Amniotic stem cell (primary cell): ENCODE results near the gene DOCK9.

Experiments used
- DNase-seq: peaks from one replicate; lab custom pipeline; 2025; lab: John Stamatoyannopoulos, UW

Gene DOCK9

DNA sequence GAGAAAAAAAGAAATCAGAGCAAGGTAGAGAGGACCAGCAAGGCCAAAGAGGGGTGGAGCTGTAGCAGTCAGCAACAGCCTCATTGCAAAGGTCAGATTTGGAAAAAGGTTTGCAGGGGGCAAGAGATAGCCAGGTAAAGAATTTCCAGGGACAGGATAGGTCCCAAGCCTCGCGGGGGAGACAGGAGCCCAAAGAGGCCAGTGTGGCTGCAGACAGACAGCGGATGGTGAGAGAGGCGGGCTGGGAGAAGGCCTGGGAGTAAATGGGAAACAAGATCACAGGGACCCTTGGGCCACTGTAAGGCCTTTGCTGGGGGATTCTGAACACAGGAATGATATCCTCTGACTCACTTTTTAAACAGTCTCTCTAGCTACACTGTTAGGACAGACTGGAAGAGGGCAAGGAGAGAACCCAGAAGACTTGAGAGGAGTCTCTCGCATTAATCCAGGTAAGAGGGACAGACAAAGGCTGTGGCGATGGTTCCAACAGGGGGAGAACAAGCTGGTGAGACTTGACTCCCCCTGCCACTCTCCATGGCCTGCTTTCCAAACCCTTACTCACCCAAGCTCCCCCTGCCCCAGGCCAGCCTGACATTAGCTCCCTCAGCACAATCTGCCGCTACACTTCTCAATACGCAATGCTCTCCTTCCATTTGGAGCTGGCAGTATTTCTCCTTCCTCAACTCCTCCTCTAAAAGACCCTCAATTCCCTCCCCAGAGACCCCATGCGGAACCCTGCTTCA lies 31.8 kb downstream of the DOCK9 start:
- no peak for DNase-seq

DNA sequence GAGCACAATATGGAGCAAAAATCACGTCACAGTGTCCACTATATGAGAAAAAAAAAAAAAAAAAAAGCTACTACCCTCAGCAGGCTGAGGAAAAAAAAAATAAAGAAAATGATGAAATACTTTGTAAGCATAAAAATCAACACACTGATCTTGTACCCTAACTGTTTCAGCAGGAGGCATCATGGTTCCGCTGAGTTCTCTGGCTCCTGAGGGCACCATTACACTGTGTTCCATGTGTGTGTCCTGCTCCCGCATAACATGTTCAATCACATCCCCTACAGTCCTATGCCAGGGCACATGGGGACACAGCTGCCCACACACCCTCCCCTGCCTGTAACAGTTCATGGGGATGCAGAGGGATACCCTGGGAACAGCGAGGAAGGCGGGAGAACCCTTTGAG lies 33.5 kb downstream of the DOCK9 start:
- DNase-seq, result no peak

DNA sequence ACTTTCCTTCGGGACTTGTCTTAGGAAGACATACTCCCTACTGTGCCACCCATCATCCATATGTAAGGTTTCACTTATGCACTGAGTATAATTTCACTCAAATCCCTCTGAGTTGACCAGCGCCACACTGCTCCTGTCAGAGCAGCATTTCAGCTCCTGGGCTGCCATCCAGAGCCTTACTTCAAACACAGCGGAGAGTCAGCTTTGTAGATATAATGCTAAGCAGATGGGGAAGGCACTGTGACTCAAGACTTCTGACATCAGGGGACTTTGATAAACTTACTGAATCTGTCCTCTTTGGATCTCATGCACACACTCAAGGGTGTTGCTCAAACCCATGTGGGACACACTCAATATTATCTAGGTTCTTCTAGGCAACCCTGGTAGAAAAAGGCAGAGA lies 34.9 kb downstream of the DOCK9 start:
- no peak for DNase-seq

DNA sequence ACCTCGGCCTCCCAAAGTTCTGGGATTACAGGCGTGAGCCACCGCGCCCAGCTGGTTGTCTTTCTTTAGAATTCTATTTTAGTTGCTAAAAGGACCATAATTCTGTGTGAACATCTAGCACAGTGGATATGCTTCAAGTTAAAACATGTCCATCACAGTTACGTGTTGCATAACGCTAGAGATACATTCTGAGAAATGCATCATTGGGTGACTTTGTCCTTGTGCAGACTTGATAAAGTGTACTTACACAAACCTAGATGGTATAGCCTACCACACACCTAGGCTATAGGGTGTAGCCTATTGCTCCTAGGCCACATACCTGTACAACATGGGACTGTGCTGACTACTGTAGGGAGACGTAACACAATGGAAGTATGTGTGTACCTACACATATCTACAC lies 35.4 kb downstream of the DOCK9 start:
- DNase-seq, result no peak

DNA sequence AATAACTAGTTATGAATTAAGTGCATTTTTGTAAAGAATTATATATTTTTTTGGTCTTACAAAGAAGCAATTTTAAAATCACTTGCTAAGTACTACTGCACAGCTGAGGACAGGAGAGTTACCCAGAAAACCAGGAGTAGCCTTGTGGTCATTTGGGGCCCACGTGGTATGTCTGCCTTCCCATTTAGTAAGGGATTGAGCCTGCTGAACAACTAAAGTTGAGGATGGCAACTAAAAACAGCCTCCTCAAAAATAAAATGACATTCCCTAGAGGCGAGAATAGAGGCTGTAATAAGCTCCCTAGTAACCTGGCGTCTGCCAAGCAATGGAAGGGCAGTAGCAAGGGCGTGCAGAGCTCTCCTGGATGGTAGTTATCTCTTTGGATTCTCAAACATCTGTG lies 36.3 kb downstream of the DOCK9 start:
- DNase-seq, result no peak

DNA sequence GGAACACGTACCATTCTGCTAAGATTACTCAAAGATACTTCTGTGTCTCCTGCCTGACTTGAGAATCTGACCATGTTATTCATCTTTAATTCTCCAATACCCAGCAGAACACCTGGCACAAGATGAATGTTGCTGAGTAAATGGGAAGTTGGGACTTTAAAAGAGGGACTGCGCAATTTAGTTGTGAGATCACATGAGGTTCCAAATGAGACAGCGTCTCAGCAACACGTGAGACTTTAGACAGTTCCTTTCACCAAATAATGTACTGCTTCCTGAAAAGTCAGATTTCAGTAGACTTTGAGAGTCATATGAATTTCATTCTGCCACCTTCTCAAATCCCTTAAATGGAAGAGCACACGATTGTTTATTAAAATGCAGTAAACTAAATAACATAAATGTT lies 36.7 kb downstream of the DOCK9 start:
- DNase-seq, result no peak

DNA sequence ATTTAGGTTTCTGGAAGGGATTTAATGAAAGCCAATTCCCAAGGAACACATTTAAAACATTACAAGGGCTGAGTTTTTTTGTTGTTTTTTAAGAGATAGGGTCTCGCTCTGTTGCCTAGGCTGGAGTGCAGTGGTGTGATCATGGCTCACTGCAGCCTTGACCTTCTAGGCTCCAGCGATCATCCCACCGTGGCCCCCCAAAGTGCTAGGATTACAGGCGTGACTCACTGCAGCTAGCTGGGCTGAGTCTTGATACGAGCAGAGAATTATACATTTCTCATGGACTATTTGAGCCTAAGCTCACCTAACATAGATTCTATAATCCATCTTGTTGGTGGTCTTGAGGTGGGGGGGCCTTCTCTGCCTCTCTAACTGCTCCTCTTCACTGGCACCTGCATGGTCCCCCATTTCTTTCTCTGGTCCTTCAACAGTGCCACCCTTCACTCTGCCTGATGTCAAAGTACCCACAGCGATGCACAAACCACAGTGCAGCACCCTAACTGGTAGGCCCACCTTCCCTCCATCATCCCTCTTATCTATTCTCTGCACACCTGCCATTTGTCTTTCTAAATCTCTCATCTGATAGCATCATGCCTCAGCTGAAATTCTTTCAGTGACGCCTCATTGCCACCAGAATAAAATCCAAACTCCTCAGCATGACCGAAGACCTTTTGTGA lies 37.4 kb downstream of the DOCK9 start:
- DNase-seq, result no peak

DNA sequence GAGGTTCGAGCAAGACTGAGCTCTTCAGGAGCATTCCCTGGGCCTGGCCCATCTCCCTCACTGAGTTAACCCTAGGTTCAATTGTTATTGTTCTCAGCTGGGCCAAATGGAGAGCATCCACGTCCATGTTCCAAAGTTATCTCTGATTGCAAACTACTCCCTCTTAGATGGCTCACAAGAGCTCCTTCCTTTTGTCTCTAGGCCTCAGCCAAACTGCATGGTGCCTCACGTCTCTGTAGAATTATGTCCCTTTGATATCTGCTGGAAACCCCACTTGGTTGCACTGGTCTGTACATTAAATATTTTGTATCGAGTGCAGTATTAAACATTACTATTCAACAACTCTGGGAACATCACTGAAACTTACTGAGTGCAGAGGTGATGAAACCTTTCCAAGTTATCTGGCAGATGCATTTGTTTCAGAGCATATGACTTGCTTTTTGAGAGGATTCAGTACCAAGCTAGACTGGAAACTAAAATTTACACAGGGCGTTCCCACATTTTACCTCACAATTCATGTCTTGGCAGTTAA lies 38.1 kb downstream of the DOCK9 start:
- DNase-seq, result no peak

DNA sequence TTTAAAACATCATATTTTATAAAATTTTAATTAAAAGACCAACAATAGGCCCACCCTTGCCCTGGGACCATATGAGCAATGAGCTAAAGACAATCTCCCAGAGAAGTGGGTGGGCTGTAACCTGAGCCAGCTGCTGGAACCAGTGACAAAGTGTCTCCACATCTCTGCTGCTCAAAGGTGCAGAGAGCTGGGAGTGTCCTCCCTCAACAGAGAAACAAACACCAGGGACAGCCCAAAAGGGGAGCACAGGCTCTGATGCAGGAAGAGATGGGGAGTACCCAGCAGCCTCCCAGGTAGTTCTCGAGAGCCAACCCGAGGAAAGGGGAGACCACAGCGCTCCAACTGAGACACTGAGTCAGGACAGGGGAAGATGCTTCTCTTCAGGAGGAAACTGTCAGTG lies 39.1 kb downstream of the DOCK9 start:
- DNase-seq, result no peak

DNA sequence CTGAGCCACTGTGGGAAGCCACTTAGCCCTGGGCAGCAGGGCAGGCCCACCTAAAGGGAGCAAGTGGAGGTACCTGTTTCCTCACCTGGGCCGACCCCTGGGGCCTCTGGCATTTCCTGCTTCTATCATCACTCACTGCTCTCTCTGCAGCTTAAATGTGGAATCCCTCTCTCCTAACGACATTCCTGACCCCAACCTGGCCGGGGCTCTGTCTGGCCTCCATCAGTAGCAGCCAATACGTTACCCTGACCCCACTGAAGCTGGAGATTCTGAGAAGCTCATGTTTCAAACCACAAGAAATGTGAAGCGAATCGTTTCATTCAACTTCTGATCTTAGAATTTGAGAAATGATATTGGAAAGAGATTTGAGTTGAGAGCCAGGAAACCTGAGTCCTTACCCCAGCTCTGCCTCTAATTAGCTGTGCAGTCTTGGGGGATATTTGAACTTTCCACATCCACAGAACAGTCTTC lies 39.9 kb downstream of the DOCK9 start:
- DNase-seq, result no peak

DNA sequence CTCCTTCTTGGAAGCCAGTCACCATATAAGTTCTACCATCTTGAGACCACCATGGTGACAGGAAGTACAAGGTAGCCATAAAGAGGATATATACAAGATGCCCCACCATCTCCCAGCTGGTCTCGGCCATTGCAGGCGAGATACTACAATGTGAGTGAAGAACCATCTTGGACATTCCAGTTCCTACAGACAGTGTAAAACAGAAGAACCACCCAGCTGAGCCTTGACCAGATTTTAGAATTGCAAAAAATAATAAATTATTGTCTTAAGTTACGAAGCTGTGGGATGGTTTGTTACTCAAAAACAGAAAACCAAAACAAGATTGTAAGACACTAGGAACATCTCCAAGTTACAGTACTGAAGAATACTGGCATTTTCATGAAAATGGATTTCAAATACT lies 43.6 kb downstream of the DOCK9 start:
- DNase-seq, result no peak

DNA sequence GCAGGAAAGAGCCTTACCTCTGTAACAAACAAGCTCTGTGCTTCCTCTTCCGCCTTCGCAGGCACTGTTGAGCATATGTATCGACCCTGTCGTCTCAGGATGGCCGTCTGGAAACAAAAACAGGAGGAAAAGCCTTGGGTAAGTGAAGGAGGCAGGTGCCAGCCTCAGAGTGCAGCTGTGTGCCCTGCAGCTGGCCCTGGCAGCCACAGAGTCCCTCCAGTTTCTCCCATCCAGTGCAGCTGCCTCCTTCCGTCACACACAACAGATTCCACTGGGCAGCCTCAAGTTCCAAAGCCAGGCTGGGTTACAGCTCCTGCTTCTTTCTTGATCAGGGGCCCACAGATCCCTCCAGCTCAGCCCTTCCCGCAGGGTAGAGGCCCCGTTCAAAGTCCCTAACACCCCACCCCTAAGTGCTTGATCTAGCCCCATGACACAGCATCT lies 47.7 kb downstream of the DOCK9 start:
- DNase-seq, result no peak

DNA sequence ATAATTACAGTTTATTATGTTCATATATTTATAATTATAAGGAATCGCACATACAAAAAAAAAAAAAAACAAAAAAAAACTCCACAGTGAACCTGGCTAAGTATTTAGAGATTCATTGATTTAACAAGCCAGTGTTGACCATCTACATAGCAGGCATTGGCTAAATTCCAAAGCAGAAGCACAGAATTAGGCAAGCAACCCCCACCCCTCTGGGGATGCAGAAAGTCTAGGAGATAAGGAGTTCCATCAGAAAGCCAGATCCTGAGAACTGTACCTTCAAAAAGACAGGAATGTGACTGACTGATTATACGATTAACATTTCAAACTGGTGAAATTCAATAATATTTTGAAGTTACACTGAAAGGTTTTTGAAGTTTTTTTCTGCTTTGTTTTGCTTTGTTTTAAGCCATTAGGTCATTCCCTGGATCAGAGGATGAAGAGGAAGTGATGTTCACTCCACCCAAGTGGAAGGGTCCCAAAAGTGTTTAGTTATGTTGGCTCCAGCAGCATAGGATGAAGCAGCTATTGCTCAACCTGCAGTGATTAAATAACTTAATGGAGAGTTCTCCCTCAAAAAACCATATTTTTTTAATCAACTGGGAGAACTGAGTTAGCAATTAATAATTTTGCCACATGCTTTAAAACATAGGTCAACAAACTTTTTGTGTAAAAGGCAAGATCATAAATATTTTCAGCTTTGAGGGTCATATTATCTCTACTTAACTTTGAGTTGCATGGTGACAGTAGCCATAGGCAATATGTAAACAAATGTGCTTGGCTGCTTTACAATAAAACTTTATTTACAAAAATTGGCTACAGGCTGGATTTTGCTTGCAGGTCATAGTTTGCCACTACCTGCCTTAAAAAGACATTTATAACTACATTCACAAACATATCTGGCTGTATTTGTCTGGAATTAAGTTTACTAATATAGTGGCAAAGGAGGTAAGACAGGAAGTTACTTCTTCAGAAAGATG lies 49.6 kb downstream of the DOCK9 start:
- no peak for DNase-seq

DNA sequence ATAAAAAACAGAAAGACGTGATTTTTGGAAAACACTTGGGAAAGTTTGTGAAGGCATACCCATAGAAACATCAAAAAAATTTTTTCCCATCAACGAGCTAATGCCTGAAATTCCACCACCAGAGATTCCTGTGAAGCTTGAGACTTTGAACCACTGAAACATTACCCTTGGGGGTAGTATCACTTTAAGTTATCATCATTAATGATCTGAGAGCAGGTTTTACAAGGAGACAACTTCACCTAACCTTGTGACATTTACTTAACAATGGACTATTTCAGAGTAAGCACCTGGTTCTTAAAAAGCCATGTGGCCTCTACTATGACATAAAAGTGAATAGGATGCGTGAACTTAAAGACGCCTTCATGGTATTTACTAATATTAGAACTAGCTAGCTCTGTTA lies 51.9 kb downstream of the DOCK9 start:
- no peak for DNase-seq

DNA sequence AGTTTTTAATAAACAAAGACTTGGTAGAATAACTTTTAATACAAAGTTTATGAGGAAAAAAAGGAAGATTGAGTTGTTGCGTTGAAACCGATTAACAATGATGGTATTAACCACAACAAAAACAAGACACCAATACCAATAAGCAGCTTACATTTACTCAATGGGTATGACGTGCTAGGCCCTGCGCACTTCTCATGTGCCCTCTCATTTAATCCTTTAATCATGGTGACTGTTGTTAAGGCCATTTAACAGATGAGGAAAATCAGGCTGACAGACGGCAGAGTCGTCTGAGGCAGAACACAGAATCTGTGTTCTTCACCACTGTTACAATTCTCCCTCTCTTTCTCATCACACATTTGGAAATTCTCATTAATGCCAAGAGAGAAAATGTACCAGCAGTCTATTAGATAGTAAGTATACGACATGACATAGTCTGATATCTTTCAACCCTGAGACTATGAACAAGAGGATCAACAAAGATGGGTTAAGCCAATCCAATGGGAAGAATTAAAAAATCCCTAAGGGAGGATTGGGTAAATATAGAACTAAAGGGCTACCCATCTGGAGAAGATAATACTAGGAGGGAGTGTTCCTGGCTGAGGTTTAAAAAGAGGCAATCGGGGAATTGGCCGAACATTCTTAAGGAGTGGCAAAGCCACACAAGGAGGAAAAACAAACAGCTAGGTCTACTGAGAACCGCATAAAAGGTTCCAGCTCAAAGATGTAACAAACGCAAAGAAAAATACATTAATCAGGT lies 54.0 kb downstream of the DOCK9 start:
- no peak for DNase-seq

DNA sequence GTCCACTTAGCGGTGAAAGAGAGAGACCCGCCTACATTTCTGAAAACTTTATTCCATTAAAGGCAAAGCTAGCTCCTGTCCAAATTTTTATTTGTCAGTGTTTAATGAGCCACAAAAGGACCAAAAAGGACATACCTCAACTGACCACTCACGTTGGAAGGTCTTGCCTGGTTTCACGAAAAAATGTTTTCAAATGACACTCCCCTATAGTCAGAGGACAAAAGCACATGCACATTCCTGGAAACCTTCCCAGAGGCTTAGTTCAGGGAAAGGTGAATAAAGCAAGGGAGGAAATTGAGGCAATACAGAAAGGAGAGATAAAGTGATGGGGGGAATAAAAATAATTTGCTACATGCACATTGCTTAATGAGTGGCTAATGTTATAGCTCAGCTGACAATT lies 55.6 kb downstream of the DOCK9 start:
- DNase-seq, result no peak

DNA sequence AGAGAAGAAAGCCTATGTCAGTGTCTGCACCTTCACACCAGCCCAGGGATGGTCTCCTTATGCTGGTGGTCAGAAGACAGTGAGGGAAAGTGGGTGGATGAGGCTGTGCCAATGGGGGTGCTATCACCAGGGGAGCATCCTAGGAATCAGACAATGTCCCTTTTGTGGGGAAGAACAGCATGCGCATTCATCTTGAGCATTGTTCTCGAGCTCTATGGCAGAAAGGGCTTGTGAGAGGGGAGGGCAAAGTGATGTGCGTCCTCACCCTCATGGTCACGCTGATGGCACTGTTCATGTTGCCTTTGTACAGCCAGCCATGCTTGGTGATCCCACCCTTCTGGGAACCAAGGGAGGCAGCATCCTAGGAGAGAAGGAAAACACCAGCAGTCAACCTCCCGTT lies 56.1 kb downstream of the DOCK9 start:
- no peak for DNase-seq

DNA sequence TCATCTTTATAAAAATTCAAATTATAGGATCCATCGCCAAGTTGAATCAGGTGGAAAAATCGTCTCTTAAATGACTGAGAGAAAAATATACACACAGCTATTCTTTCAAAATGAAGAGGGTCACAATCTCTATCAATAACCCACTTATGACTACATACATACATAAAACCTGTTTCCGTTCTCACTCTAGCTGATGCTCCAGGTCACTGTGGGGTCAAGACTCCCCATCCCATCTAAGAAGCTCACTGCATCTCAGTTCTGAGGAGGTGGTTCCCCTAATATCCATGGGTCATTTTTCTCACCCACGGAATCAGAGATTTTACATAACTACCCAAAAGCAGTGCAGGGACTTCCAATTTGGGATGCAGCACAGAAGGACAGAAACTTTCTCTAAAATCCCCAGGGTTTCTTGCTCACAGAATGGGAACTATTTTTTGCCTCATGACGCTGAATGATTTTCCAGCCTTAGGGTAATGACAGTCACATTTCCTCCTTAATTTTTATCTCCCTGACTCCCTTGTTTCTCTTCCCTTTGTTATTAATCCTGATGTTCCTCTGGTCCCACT lies 56.8 kb downstream of the DOCK9 start:
- DNase-seq, result no peak

DNA sequence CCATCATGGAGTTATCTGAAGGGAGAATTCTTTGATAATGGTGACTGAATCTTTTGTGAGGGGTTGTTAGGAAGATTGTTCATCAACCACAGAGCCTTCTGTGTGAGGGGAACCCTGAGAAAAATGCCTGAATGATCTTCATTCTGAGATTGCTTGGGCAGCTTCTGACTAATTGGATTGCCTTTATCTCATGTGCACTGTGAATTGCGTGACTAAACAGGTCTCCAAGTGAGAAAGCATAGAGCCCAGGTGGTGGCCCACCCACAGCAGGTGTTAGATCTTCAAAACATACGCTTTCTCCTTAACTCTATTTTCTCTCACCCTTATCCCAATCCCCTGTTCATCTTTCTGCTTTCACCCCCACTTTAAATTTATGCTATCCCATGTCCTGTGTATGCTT lies 58.3 kb downstream of the DOCK9 start:
- DNase-seq, result no peak

DNA sequence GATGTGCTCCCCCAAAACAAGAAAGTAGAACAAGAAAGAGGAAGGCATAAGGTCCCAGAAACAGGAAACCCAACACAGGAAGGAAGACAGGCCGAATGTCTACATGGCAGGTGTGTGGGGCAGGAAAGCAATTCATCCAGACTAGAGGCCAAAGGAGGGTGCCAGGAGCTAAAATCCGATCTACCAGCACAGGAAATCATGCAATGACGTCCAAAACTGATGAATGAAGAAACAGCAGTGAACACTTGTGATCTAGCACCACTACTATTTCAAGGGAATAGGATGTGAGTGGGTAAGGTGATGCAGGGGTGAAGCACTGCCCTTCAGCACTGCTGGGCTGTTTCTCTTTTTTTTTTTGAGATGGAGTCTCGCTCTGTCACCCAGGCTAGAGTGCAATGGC lies 59.1 kb downstream of the DOCK9 start:
- DNase-seq, result no peak

DNA sequence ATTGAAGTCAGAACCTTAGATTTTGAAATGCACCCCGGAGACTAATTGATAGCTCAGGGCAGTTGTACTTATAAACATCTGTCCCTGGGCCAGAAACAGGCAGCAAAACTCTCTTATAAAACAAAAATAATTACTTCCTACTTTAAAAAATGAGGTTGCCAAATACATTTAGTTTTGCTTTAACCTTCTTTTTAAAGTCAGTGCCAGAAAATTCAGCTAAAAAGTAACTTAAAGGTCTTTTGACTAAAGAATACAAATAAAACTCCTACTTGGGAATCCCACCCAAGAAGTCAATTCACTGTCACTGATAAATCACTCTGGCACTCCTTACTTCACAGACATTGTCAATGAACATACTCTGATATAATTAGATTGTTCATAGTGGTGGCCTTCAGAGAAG lies 60.7 kb downstream of the DOCK9 start:
- DNase-seq, result no peak
